Spleen (tissue), 11 donors: ENCODE measurements around the gene TXNDC2. TPM values are rescaled to one million over a fixed set of nuclear protein-coding genes. Genes with fewer than 3 reads are reported as not detected.

Experiments used
- DNase-seq: peaks from one replicate; pipeline ENCODE4 v3.0.0-alpha.2; 2020
- H3K27ac ChIP-seq, 8 donors: fragments of 200-600 bp; sonication (generic) in 7 of 8; 1 replicate in 4 of 8; 2 replicates in 4 of 8; pipeline versions ENCODE4 v1.5.0 to v1.8.0; 2016 to 2021; ENCODE audit warnings: inconsistent platforms in 4 of 8, mild to moderate bottlenecking in 4 of 8, moderate library complexity in 1 of 8
- H3K27me3 ChIP-seq, 7 donors: fragments of 200-600 bp; sonication (generic) in 6 of 7; replicated peaks in 1 of 7; 1 replicate in 4 of 7; 2 replicates in 3 of 7; pipeline versions ENCODE4 v1.5.0 to v1.8.0; 2016 to 2021; ENCODE audit warnings: inconsistent platforms in 3 of 7, mild to moderate bottlenecking in 1 of 7
- H3K36me3 ChIP-seq, 6 donors: fragments of 200-600 bp; sonication (generic) in 5 of 6; 1 replicate in 4 of 6; 2 replicates in 2 of 6; pipeline versions ENCODE4 v1.5.0 to v1.8.0; 2016 to 2021; ENCODE audit warnings: inconsistent platforms in 2 of 6
- H3K4me1 ChIP-seq, 6 donors: fragments of 200-600 bp; sonication (generic) in 5 of 6; 1 replicate in 3 of 6; 2 replicates in 3 of 6; pipeline versions ENCODE4 v1.5.0 to v1.8.0; 2016 to 2021; ENCODE audit warnings: inconsistent platforms in 3 of 6
- H3K4me3 ChIP-seq, 8 donors: fragments of 200-600 bp; sonication (generic) in 7 of 8; 1 replicate in 4 of 8; 2 replicates in 4 of 8; pipeline versions ENCODE4 v1.5.0 to v1.8.0; 2016 to 2021; ENCODE audit warnings: inconsistent platforms in 4 of 8, mild to moderate bottlenecking in 4 of 8, moderate library complexity in 2 of 8
- H3K9me3 ChIP-seq, 8 donors: fragments of 200-600 bp; sonication (generic) in 7 of 8; 1 replicate in 4 of 8; 2 replicates in 4 of 8; pipeline versions ENCODE4 v1.5.0 to v1.8.0; 2016 to 2021; ENCODE audit warnings: inconsistent platforms in 4 of 8
- CTCF ChIP-seq, 11 experiments: fragments of 200-600 bp in 7 of 11; fragments of 450-650 bp in 4 of 11; sonication (generic) in 4 of 11; IDR thresholded peaks in 8 of 11; conservative IDR thresholded peaks in 3 of 11; 1 replicate in 7 of 11; 2 replicates in 4 of 11; pipeline versions ENCODE4 v1.4.0 to v1.8.0; 2016 to 2021; ENCODE audit warnings: antibody characterized with exemption in 11 of 11, inconsistent platforms in 4 of 11, mild to moderate bottlenecking in 1 of 11
- POLR2A ChIP-seq, 3 donors: fragments of 450-650 bp; IDR thresholded peaks; one replicate each; pipeline ENCODE4 v1.5.1; 2017; ENCODE audit warnings: antibody characterized with exemption in 3 of 3, mild to moderate bottlenecking in 1 of 3
- POLR2AphosphoS5 ChIP-seq, 3 donors: sonication (generic); formaldehyde crosslinking; IDR thresholded peaks; one replicate each; pipeline ENCODE4 v1.5.1; 2017; ENCODE audit warnings: antibody characterized with exemption in 3 of 3
- WGBS, 5 donors: extraction: QIAGEN DNeasy Blood & Tissue Kit in 3 of 5; methylation state at CpG; one replicate each; pipeline versions ENCODE4 v1.1.5 to v1.1.7; 2013 to 2018; 5-methylcytosine and 5-hydroxymethylcytosine counted together
- intact Hi-C: fragments of 100-400 bp; cut with DNase I; formaldehyde crosslinking; loops from one replicate; pipeline ENCODE4 v1.15.0; 2023; ENCODE audit warnings: low total_unique reads
- polyA plus RNA-seq, 3 donors: library from polyadenylated mRNA; stranded (reverse); fragments of 200-250 nt; gene quantifications; one replicate each; pipeline ENCODE4 v1.2.1, GENCODE V29; 2013
- total RNA-seq, 7 donors: library from RNA; depleted of rRNA in 3 of 7; stranded (reverse); fragments of >200 nt in 3 of 7; fragmentation: NEBNext Ultra II Directional in 4 of 7; extraction: Animal tissue kit (Norgen Biotek cat#: 25700) in 4 of 7; gene quantifications; one replicate each; pipeline versions ENCODE4 v1.1.0 to v1.2.1, GENCODE V29; 2016 to 2021
- donor health status: healthy with polysubstance abuse.
- donor health status: DM: no; HTN: no; CAD: no; lungs with moderate emphysema.
- donor health status: DM: no; HTN: no; CAD: no.
- donor health status: Bipolar disorder and iron deficiency.
- donor health status: healthy.
- donor health status: DM: no; HTN: no; CAD: no.
- donor health status: DM: yes; HTN: yes; CAD: no.

The TXNDC2 gene
- total and polyA plus RNA-seq, 10 donors, result 0.03 to 0.93 (median 0.41) TPM; not detected in 4

GRCh38 chr18:9919564-9920232 lies 33.9 kb downstream of the TXNDC2 start:
- no peak for DNase-seq
- Histone ChIP-seq H3K36me3 (no peaks in the 10 kb centered on the region), H3K4me1 (peaks cover 86 to 97% (median 96%) of the 10 kb centered on the region in 6 donors), H3K4me3 (no peak overlapping the region), H3K9me3 (no peaks in the 10 kb centered on the region), H3K27ac (peak overlapping the region in 2 of 8 donors; percentile 6 to 44), H3K27me3 (no peaks in the 10 kb centered on the region)
- 68 to 78% (median 75%) methylated on average over 8 of the region's 8 CpGs for WGBS, 5 donors
- TF ChIP-seq POLR2AphosphoS5 (IDR thresholded peaks at IDR 0.05) (peak in 1 of 3 donors; percentile 8), POLR2A (IDR thresholded peaks at IDR 0.05) (no peak)
- intact Hi-C loops, result no loop called here

DNA sequence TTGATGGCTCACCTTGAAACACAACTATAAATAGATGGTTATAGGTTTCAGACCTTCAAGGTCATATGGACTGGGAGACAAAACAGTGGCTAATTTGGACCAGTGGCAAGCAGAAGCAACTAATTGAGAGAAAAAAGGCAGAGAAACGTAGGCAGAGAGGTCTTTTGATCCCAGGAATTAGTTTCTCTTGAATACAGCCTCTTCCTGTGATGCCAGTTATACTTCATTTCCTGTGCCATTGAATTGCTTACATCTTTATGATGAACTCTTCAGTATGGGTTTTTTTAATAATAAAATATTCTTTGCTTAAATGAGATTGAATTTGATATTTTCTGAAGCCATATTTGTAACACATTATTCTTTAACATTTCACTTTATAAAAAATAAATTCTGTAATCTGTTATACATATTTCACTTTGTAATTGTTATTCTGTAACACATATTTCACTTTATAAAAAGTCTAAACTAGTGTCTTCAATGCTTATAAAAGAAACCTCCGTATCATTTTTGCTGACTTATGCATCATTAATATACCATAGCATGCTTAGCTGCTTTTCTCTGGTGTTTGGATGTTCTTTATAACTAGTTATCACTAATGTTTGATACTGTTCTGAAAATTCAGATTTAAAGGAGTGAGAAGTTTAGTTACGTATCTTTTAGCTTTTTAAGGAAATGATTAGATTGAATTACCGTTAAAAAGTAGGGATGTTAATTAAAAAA lies 37.0 kb downstream of the TXNDC2 start:
- H3K27ac ChIP-seq, result peak overlapping the region in 2 of 8 donors; percentile 0 to 3

GRCh38 chr18:9924371-9924943 lies 38.7 kb downstream of the TXNDC2 start:
- no peak overlapping the region for H3K4me3 ChIP-seq
- no peak for DNase-seq
- no peak overlapping the region for H3K27ac ChIP-seq
- intact Hi-C loops, result no loop called here
- no peaks in the 10 kb centered on the region for H3K36me3 ChIP-seq
- TF ChIP-seq POLR2AphosphoS5 (IDR thresholded peaks at IDR 0.05) (no peak), POLR2A (IDR thresholded peaks at IDR 0.05) (no peak), CTCF (IDR thresholded peaks at IDR 0.05 in 8 of 11, conservative IDR thresholded peaks at IDR 0.05 in 3 of 11) (no peak)
- 51 to 64% (median 59%) methylated on average over 4 of the region's 4 CpGs for WGBS, 5 donors
- peaks cover 82 to 100% (median 100%) of the 10 kb centered on the region in 6 donors for H3K4me1 ChIP-seq
- H3K27me3 ChIP-seq, result no peaks in the 10 kb centered on the region
- no peaks in the 10 kb centered on the region for H3K9me3 ChIP-seq

More for the DNA sequence above, 37.0 kb downstream of the TXNDC2 start:
- Histone ChIP-seq H3K36me3 (no peaks in the 10 kb centered on the region), H3K4me1 (peaks cover 81 to 100% (median 100%) of the 10 kb centered on the region in 6 donors), H3K27me3 (no peaks in the 10 kb centered on the region), H3K9me3 (no peaks in the 10 kb centered on the region), H3K4me3 (no peak overlapping the region)
- TF ChIP-seq POLR2AphosphoS5 (IDR thresholded peaks at IDR 0.05) (no peak), CTCF (IDR thresholded peaks at IDR 0.05 in 8 of 11, conservative IDR thresholded peaks at IDR 0.05 in 3 of 11) (no peak), POLR2A (IDR thresholded peaks at IDR 0.05) (no peak)
- DNase-seq, result no peak
- WGBS, 5 donors, result 46 to 55% (median 51%) methylated on average over 4 of the region's 4 CpGs
- intact Hi-C loops, result no loop called here

DNA sequence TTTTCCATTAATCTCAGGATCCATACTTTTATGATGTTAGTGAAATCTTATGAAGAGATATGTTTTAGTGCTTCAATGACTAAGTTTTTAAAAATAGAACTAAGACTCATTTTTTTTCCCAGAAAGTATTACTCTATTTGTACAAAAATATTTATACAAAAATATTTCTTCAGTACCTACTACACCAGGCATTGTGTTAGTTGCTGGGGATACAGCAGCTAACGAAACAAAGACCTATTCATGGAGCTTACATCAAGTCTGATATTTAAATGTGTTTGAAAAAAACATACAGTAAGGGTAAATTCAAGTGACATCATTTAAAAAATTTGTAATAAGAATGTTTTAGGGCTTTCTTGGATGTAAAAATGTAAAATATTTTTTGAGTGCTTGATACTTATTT lies 39.6 kb downstream of the TXNDC2 start:
- 74 to 93% (median 81%) methylated on average over 1 of the region's 1 CpG for WGBS, 5 donors
- intact Hi-C loops, result no loop called here

More for the DNA sequence above, 39.6 kb downstream of the TXNDC2 start:
- Histone ChIP-seq H3K27ac (no peak overlapping the region), H3K9me3 (no peaks in the 10 kb centered on the region), H3K4me1 (peaks cover 73 to 100% (median 98%) of the 10 kb centered on the region in 6 donors), H3K4me3 (no peak overlapping the region), H3K36me3 (no peaks in the 10 kb centered on the region), H3K27me3 (no peaks in the 10 kb centered on the region)
- DNase-seq, result no peak
- TF ChIP-seq POLR2A (IDR thresholded peaks at IDR 0.05) (no peak), POLR2AphosphoS5 (IDR thresholded peaks at IDR 0.05) (no peak), CTCF (IDR thresholded peaks at IDR 0.05 in 8 of 11, conservative IDR thresholded peaks at IDR 0.05 in 3 of 11) (no peak)
